GM23248 (cell line): ENCODE measurements around the gene KERA.

ENCODE experiments used
- EZH2 ChIP-seq: fragments of 200-600 bp; sonication (generic); IDR thresholded peaks from 2 replicates; pipeline ENCODE4 v1.6.1; 2018; ENCODE audit warnings: antibody characterized with exemption, mild to moderate bottlenecking; ENCODE audit not compliant: insufficient read depth, poor library complexity, severe bottlenecking
- EZH2phosphoT487 ChIP-seq: fragments of 200-600 bp; sonication (generic); IDR thresholded peaks from 2 replicates; pipeline ENCODE4 v1.6.1; 2018; ENCODE audit warnings: antibody characterized with exemption, moderate library complexity, mild to moderate bottlenecking, low read depth; ENCODE audit not compliant: insufficient read depth

DNA sequence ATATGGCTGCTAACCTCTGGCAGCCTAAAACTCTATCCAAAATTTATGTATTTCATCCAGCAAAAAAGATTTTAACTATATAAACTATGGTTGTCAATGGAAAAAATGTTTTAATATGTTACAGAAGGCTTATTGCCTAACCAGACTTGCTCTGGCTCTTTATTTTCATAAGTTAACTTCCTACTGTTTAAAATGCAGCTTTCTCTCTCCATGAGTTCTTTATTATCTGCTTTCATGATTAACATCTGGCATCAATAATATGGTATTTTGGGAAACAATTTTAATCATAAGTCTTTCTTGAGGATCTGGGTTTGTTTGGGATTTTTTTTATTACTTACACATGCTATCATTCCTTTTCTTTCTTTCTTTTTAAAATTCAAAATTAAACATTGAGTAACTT, 20.5 kb downstream of the KERA start:
- no peak for TF ChIP-seq EZH2
- no peak for TF ChIP-seq EZH2phosphoT487
